NCI-H345 treated with DMSO at 0.1 percent for 48 hours (cell line): ENCODE data around the gene TNIP1.

Experiments used
- DNase-seq: peaks from one replicate; lab custom pipeline; 2025; ENCODE audit not compliant: unreplicated experiment; lab: John Stamatoyannopoulos, UW

Gene TNIP1

GRCh38 chr5:151106043-151106442 lies 25.2 kb upstream of the TNIP1 start:
- DNase-seq, result no peak

DNA sequence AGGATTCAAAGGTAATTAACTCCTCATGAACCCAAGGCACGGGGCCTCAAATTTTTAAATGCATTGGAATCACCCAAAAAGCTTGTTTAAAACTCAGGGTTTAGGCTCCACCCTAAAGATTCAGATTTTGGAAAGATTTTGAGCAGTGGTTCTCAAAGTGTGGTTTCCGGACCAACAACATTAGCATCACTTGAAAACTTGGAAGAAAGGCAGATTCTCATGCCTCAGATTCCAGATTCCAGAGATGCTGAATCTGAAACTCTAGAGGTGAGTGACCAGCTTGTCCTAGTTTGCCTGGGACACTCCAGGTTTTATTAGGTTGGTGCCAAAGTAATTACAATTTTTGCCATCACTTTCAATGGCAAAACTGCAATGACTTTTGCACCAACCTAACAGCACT lies 24.7 kb upstream of the TNIP1 start:
- DNase-seq, result no peak

- no peak for DNase-seq
Observed at GRCh38 chr5:151104795-151105194, 24.0 kb upstream of the TNIP1 start.

DNA sequence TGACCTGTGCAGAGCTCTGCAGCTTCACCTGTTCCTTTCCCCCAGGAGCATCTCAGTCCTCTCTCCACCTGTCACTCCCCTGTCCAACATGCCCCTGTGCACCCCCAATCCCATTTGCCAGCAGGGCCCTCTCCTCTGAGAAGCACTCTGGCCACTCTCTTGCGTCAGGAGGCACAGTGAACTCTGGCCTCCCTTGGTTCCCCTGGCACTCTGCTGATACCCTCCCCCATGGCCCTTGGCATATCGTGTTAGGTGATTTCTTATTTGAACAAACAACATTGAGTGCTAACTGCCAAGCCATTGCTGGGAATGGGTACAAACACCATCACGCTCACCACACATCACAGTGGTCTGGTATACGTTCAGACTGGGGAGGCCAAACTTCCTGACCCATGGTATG lies 20.9 kb upstream of the TNIP1 start:
- DNase-seq, result no peak

- no peak for DNase-seq
Observed at GRCh38 chr5:151101151-151101550, 20.3 kb upstream of the TNIP1 start.

- no peak for DNase-seq
Observed at GRCh38 chr5:151100681-151101080, 19.8 kb upstream of the TNIP1 start.

- no peak for DNase-seq
Observed at GRCh38 chr5:151098768-151099121, 17.9 kb upstream of the TNIP1 start.

- no peak for DNase-seq
Observed at GRCh38 chr5:151097820-151098767, 17.3 kb upstream of the TNIP1 start.

- no peak for DNase-seq
Observed at GRCh38 chr5:151097061-151097460, 16.2 kb upstream of the TNIP1 start.

- DNase-seq, result no peak
Observed at GRCh38 chr5:151096001-151096373, 15.2 kb upstream of the TNIP1 start.

DNA sequence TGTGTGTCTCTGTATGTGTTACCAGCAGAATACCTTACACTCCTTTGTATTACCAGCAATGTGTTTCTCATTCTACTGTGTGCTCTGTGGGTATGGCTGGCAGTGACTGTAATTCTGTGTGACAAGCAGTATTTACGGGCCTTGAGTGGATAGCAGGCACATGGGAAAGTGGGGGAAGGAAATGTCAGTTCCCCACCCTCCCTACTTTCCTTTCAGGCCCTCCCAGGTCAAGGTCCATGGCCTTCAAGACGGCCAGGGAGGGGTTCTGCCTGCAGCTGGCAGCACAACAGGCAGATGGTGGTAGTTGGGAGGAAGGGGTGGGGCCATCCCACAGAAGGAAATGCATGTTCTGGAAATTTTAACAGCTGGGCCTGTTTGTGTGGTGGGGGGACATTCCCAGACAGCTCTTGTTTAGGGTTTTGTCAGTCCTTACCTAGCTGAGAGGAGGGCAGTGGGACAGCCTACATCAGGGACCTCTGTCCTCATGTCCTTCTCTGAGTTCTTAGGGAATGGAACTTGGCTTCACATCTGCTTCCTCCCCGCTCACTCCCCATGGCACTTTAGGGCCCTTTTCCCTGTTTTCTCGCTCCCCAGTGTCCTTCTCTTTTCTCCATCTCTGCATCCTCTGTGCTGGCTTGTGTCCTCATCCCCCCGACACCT lies 14.6 kb upstream of the TNIP1 start:
- DNase-seq, result no peak

GRCh38 chr5:151094852-151095245 lies 14.0 kb upstream of the TNIP1 start:
- DNase-seq, result no peak

DNA sequence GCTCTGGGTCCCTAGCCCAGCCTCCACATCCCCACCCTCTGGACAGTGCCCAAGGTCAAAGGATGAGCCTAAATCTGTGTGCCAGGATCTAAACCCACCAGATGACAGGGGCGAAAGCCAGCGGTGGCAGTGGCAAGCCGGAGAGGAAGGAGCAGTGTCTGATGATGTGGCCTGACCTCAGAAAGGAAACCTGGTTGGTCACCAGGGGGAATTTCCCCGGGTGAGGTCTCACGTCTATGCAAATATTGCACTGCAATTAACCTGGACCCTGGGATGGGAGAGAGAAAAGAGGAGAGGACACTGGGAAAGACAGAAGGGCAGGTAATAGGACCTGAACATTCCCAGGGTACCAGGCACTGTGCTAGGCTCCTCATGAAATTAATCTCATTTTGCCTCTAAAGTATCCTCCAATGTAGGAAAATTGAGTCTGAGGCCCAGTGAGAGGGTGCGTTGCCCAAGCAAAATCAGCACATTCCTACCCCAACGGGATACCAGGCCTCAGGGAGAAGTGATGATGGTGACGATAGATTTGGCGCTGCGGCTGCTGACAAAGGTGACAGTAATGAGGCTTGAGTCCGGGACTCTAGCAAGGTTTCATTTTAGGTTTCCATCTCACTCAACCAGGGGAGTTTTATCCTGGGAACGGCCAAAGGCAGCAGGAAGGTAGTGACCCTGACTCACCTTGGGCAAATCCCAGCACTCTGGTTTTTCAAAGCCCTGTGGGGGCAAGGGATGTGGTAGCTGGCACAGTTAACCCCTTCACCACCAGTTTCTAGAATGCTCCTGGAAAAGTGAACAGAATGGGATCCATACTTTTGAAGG lies 13.4 kb upstream of the TNIP1 start:
- no peak for DNase-seq

DNA sequence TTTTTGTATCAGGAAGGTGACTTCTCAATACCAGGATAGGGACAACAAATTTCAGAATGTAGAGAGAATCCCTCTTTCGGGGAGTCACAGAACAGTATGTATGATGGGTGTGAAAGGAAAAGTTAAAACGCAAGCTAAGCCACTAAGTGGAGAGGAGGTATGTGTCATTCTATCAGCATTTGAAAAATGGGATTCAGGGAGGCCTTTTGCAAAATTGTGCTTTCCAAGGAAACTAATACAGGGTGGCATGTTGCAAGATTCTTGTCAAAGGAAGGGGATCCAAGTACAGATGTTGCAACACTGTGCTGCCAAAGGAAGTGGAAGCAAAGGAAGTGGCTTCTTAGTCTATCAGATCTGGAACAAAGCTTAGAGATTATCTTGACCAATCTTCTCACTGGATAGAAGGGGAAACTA lies 12.6 kb upstream of the TNIP1 start:
- DNase-seq, result no peak

DNA sequence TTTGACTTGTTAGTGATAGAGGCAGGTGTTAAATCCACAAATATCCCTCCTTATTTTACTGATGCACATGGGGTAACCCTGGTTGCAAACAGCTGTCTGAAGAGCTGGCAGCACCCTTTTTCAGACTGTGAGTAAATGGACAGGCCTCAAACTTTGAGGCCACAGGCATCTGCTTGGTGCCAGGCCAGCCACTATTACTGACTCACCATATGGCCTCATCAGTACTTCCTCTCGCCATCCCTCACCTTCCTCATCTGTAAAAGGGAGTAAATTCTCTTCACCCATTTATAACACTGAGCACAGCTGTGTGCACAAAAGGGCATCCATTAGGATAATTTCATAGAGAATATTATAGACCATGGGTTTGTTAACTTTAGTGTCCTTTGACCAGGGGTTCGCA lies 11.9 kb upstream of the TNIP1 start:
- no peak for DNase-seq

DNA sequence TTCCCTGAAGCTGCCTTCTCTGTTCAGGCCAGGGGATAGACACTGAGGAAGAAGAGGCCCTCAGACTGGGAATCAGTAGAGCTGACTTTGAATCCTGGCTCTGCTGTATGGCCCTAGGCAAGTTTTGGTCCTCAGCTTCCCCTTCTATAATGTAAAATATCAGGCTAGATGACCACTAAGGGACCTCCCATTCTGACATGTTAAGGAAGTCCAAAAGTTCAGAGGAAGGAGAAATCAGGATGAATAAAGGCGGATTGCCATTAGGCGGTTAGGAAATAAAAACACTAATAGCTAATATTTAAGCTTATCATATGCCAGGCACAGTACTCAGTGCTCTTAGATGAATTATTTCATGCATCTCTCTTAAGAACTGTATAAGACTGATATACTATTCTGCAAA lies 8.9 kb upstream of the TNIP1 start:
- no peak for DNase-seq

DNA sequence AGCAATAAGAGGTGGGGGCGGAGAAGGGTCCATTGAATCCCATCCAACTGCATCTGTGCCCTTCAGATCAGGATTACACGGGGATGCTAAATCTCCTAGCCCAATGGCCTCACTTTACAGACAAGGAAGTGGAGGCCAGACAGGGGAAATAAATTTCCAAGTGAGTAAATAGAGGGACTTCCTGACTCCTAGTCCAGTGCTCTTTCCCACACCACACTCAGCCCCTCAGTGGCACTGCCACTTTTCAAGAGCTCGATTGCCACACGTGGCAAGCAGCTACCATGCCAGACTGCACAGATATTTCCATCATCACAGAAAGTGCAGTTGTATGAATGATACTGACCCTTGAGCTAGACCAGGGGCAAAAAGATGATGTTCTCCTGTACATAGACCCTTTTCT lies 8.2 kb upstream of the TNIP1 start:
- DNase-seq, result no peak

DNA sequence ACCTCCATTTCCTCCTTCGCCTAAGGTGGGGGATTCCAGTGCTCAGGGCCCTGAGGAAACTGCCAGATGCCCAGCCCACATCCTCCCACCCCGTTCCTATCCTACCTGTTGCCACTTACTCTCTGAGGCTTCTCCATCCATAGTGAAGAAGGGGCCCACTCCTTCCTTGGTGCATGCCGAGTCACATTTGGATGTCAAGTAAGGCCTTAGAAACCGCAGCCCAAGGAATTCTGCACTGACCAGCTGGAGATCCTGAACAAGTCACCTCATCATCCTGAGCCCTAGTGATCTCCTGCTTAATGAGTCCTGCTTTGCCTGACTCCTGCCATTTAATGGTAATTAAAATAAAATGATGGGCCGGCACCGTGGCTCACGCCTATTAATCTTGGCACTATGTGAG lies 6.7 kb upstream of the TNIP1 start:
- DNase-seq, result no peak

DNA sequence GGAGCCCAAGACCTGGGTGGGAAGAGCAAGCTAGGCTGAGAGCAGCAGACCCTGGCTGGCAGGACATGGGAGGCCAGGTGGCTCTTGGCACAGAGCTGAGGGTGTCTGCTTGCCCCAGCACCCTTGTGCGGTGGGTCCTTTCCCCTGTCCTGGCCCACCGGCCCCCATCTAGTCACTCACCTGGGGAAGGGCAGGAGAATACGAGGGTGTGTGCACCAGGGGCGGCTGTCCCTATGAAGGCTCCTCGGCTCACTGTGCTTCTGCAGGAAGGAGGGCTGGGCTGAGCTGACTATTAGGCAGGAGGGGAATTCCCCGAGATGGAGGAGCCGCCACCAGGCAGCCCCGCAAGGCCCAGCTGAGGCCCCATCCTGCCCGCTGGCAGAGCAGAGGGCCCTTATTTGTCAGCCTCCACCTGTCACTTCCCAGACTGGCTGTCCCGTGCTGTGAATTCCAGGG lies 6.1 kb upstream of the TNIP1 start:
- DNase-seq, result no peak

DNA sequence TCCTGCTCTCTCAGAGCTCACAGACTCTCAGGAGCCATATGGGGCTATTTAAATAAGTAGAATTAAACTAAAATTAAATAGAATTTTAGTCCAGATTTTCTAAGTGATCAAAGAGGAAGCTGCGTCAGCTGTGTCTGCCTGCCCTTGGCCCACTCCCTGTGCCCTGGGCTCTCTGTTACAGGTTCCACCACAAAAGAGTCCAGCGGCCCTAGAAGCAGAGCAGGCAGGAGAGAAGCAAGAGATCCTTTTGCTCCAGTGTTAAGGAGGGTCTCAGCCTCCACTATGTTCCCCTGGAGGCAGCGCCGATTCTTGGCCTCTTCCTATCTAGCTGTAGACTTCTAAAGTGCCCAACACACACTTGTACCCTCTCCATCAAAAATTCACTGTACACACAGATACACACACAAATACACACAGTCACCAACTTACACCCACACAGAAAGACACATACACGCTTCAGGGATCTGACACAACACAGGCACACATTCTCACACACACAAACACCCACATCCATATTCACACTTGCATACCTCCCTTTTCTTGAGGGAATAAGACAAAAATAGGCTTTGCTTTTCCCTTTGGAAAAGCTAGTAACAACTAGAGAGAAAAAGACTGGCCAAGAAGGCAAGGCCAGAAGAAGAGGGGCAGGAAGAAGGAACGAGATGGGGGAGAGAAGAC lies 5.5 kb upstream of the TNIP1 start:
- DNase-seq, result no peak

GRCh38 chr5:151085517-151086041 lies 4.7 kb upstream of the TNIP1 start:
- DNase-seq, result no peak
